HG02973 (cell line): Measurements from ENCODE around the gene SCRN1.
"Not testable (repeated sequence)": the region's sequence is repeated elsewhere in the genome, so short reads cannot be mapped to it uniquely, and the experiment has no call there.

Experiments used
- ATAC-seq: cut with Tn5 transposase; IDR thresholded peaks from one replicate; pipeline ENCODE4 v1.9.1; 2021; ENCODE audit warnings: moderate library complexity; ENCODE audit not compliant: unreplicated experiment

SCRN1 gene

GRCh38 chr7:29969738-29970137 lies 19.9 kb downstream of the SCRN1 start:
- no peak for ATAC-seq

GRCh38 chr7:29968683-29969395 lies 20.8 kb downstream of the SCRN1 start:
- ATAC-seq: no peak

- no peak for ATAC-seq
Observed at GRCh38 chr7:29965030-29965429, 24.6 kb downstream of the SCRN1 start.

GRCh38 chr7:29962035-29962434 lies 27.6 kb downstream of the SCRN1 start:
- ATAC-seq: no peak

GRCh38 chr7:29961611-29962010 lies 28.0 kb downstream of the SCRN1 start:
- ATAC-seq: not testable (repeated sequence)

- ATAC-seq: no peak
Observed at GRCh38 chr7:29958667-29959358, 30.8 kb downstream of the SCRN1 start.

GRCh38 chr7:29957521-29958310 lies 31.9 kb downstream of the SCRN1 start:
- no peak for ATAC-seq

GRCh38 chr7:29956487-29956836 lies 33.1 kb downstream of the SCRN1 start:
- ATAC-seq: no peak

GRCh38 chr7:29955799-29956486 lies 33.7 kb downstream of the SCRN1 start:
- no peak for ATAC-seq

- ATAC-seq: no peak
Observed at GRCh38 chr7:29955075-29955792, 34.4 kb downstream of the SCRN1 start.

GRCh38 chr7:29953726-29954347 lies 35.8 kb downstream of the SCRN1 start:
- ATAC-seq: no peak

- no peak for ATAC-seq
Observed at GRCh38 chr7:29951206-29951605, 38.4 kb downstream of the SCRN1 start.

GRCh38 chr7:29950480-29950879 lies 39.1 kb downstream of the SCRN1 start:
- no peak for ATAC-seq

GRCh38 chr7:29948587-29948986 lies 41.0 kb downstream of the SCRN1 start:
- no peak for ATAC-seq

- ATAC-seq: no peak
Observed at GRCh38 chr7:29946428-29947186, 43.0 kb downstream of the SCRN1 start.

GRCh38 chr7:29945259-29945809 lies 44.3 kb downstream of the SCRN1 start:
- no peak for ATAC-seq

- ATAC-seq: no peak
Observed at GRCh38 chr7:29940199-29940598, 49.4 kb downstream of the SCRN1 start.

- no peak for ATAC-seq
Observed at GRCh38 chr7:29937132-29937531, 52.5 kb downstream of the SCRN1 start.

GRCh38 chr7:29935111-29935510 lies 54.5 kb downstream of the SCRN1 start:
- ATAC-seq: no peak
